MCF 10A (cell line): ENCODE data around the gene RAPSN. TPM values are rescaled to one million over a fixed set of nuclear protein-coding genes. Genes with fewer than 3 reads are reported as not detected.

Source experiments
- BruUV-seq: library from RNA; stranded (reverse); fragments of 400-500 nt; replicated peaks from 2 replicates; lab custom pipeline; 2021; lab: Mats Ljungman, UMichigan
- CTCF ChIA-PET: fragments of 300-600 bp; sonication (Branson Sonifier 250); formaldehyde crosslinking; extraction: SDS; loops from one replicate; lab custom pipeline; 2021; ENCODE audit warnings: antibody characterized with exemption, inconsistent platforms; lab: Yijun Ruan, JAX
- POLR2A ChIA-PET: fragments of 300-600, 350-650 bp; sonication (Branson Sonifier 250); formaldehyde crosslinking; extraction: SDS; loops from one replicate; lab custom pipeline; 2020; ENCODE audit warnings: antibody characterized with exemption, inconsistent platforms; lab: Yijun Ruan, JAX
- DNase-seq: peaks from one replicate; pipeline ENCODE4 v3.0.0-alpha.2; 2018; ENCODE audit not compliant: unreplicated experiment
- H3K27ac Mint-ChIP-seq: one replicate; pipeline ENCODE4 v1.8.0; 2022; ENCODE audit warnings: mild to moderate bottlenecking, low read depth, mixed read lengths; ENCODE audit not compliant: unreplicated experiment
- H3K27me3 Mint-ChIP-seq: one replicate; pipeline ENCODE4 v1.8.0; 2022; ENCODE audit warnings: mixed read lengths; ENCODE audit not compliant: insufficient read depth, unreplicated experiment
- H3K36me3 Mint-ChIP-seq: one replicate; pipeline ENCODE4 v1.8.0; 2022; ENCODE audit warnings: mild to moderate bottlenecking, moderate library complexity, mixed read lengths; ENCODE audit not compliant: insufficient read depth, unreplicated experiment
- H3K4me1 Mint-ChIP-seq: one replicate; pipeline ENCODE4 v1.8.0; 2022; ENCODE audit warnings: mixed read lengths; ENCODE audit not compliant: insufficient read depth, unreplicated experiment
- H3K4me3 Mint-ChIP-seq: one replicate; pipeline ENCODE4 v1.8.0; 2022; ENCODE audit warnings: mild to moderate bottlenecking, moderate library complexity, mixed read lengths; ENCODE audit not compliant: unreplicated experiment
- H3K9me3 Mint-ChIP-seq: one replicate; pipeline ENCODE4 v1.8.0; 2022; ENCODE audit warnings: mixed read lengths; ENCODE audit not compliant: unreplicated experiment
- CTCF ChIP-seq: fragments of 200-600 bp; IDR thresholded peaks from one replicate; pipeline ENCODE4 v1.8.0; 2022; ENCODE audit warnings: antibody characterized with exemption, mild to moderate bottlenecking; ENCODE audit not compliant: unreplicated experiment
- intact Hi-C: fragments of 100-400 bp; cut with micrococcal nuclease; formaldehyde crosslinking; loops from 2 replicates; pipeline ENCODE4 v1.14.1; 2022
- total RNA-seq: library from RNA; stranded (reverse); gene quantifications from 2 replicates; pipeline ENCODE4 v1.2.3, GENCODE V29; 2022

RAPSN gene
- total RNA-seq, 1 experiment from 2014 or later = 0.51 TPM

DNA sequence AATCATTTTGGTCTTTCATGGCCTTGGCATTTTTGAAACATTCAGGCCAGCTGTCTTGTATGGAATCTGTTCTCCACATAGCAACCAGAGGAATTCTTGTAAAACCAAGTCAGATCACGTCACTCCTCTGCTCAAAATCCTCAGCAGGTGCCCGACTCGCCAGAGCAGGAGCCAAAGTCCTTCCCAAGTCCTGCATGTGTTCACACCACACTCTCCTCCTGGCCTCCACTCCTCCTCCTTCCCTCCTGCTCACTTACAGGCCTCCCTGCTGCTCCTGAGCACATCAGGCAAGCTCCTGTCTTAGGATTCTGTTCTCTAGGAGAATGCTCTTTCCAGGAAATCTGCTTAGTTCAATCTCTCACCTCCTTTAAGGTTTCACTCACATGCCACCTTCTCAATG is 15.8 kb downstream of the RAPSN start:
- intact Hi-C loops = no loop called here
- CTCF ChIA-PET = interaction anchor here (0.6 to 0.8 kb wide), 2 partner anchors 11 to 12 kb away, joined by 4 read pairs; no protein-coding TSS in a partner anchor
- TF ChIP-seq CTCF = no peak
- H3K36me3 Mint-ChIP-seq = no peaks in the 10 kb centered on the region
- no peak overlapping the region for H3K4me3 Mint-ChIP-seq
- no peak overlapping the region for H3K27ac Mint-ChIP-seq
- H3K4me1 Mint-ChIP-seq = no peaks in the 10 kb centered on the region
- no peak for DNase-seq
- POLR2A ChIA-PET = interaction anchor here (0.6 kb wide), 1 partner anchor 209 kb away, joined by 3 read pairs; the partner anchor contains the start of gene MTCH2
- H3K27me3 Mint-ChIP-seq = no peaks in the 10 kb centered on the region
- no TSS peak for BruUV-seq
- no peaks in the 10 kb centered on the region for H3K9me3 Mint-ChIP-seq

DNA sequence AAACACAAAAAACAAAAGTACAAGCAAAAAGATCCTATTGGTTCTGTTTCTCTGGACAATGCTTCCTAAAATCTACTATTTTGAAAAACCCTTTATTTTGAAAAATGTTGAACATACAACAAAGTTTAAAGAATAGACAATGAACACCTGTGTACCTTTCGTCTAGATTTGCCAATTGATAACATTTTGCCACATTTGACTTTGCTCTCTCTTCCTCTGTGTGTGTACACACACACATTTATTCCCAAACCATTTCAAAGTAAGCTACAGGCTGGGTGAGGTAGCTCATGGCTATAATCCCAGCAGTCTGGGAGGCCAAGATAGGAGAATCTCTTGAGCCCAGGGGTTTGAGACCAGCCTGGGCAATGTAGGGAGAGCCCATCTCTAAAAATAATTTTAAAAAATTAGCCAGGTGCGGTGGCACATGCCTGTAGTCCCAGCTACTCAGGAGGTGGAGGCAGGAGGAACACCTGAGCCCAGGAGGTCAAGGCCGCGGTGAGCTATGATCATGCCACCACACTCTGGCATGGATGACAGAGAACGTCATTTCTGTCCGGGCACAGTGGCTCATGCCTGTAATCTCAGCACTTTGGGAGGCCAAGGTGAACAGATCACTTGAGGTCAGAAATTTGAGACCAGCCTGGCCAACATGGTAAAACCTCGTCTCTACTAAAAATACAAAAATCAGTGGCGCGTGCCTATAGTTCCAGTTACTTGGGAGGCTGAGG is 17.4 kb downstream of the RAPSN start:
- Mint-ChIP-seq H3K36me3 (peaks cover under 1% of the 10 kb centered on the region), H3K4me3 (no peak overlapping the region), H3K4me1 (no peaks in the 10 kb centered on the region), H3K9me3 (no peaks in the 10 kb centered on the region), H3K27me3 (no peaks in the 10 kb centered on the region), H3K27ac (no peak overlapping the region)
- no peak for DNase-seq
- POLR2A ChIA-PET = interaction anchor here (0.8 kb wide), 1 partner anchor 12 kb away, joined by 5 read pairs; no protein-coding TSS in a partner anchor
- CTCF ChIA-PET = interaction anchor here (0.7 kb wide), 1 partner anchor 16 kb away, joined by 3 read pairs; no protein-coding TSS in a partner anchor
- BruUV-seq = no TSS peak
- no peak for TF ChIP-seq CTCF
- intact Hi-C loops = no loop called here

- no peaks in the 10 kb centered on the region for H3K27me3 Mint-ChIP-seq
- ChIA-PET CTCF (no interaction called here), POLR2A (no interaction called here)
- intact Hi-C loops = no loop called here
- peaks cover 9% of the 10 kb centered on the region for H3K36me3 Mint-ChIP-seq
- no peak for DNase-seq
- BruUV-seq = no TSS peak
- no peak for TF ChIP-seq CTCF
- H3K27ac Mint-ChIP-seq = no peak overlapping the region
- H3K4me1 Mint-ChIP-seq = peaks cover 8% of the 10 kb centered on the region
- no peak overlapping the region for H3K4me3 Mint-ChIP-seq
- H3K9me3 Mint-ChIP-seq = no peaks in the 10 kb centered on the region
Observed at GRCh38 chr11:47430524-47430923, 18.4 kb downstream of the RAPSN start.
